Stimulated activated CD8-positive, alpha-beta memory T cell treated with anti-CD3 and anti-CD28 coated beads, Interleukin-7, amount 100 ng/mL, for 48 hours (primary cell): ENCODE data around the gene ASTN2.
A peak's percentile ranks its signal among the peaks of the same experiment; 100 is the strongest.

Experiments
- DNase-seq, 2 donors: peaks; one replicate each; pipeline ENCODE4 v3.0.0-alpha.2; 2020; ENCODE audit warnings: low read depth in 1 of 2; ENCODE audit errors: extremely low read depth in 1 of 2

ASTN2 gene

GRCh38 chr9:116599342-116599884, 815.4 kb downstream of the ASTN2 start:
- no peak for DNase-seq

DNA sequence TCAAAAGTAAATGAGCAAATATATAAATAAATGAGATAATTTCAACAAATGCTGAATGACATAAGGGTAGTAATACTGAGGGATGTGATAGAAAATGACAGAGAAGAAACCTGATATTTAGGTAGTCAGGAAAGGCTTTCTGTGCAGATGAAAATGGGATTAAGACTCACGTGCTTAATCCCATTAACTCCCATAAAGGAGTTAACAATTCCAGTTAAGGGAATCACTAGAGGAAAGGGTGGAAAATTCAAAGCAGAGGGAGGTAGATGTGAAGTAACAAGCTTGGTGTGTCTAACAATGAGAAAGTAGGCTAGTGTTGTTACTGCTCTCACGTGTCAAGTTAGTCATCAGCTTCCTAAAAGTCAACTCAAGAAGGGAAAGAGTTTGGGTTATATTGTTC, 818.2 kb downstream of the ASTN2 start:
- DNase-seq: no peak

GRCh38 chr9:116594547-116594946, 820.3 kb downstream of the ASTN2 start:
- DNase-seq: no peak

- no peak for DNase-seq
Observed at GRCh38 chr9:116592970-116593369, 821.9 kb downstream of the ASTN2 start.

DNA sequence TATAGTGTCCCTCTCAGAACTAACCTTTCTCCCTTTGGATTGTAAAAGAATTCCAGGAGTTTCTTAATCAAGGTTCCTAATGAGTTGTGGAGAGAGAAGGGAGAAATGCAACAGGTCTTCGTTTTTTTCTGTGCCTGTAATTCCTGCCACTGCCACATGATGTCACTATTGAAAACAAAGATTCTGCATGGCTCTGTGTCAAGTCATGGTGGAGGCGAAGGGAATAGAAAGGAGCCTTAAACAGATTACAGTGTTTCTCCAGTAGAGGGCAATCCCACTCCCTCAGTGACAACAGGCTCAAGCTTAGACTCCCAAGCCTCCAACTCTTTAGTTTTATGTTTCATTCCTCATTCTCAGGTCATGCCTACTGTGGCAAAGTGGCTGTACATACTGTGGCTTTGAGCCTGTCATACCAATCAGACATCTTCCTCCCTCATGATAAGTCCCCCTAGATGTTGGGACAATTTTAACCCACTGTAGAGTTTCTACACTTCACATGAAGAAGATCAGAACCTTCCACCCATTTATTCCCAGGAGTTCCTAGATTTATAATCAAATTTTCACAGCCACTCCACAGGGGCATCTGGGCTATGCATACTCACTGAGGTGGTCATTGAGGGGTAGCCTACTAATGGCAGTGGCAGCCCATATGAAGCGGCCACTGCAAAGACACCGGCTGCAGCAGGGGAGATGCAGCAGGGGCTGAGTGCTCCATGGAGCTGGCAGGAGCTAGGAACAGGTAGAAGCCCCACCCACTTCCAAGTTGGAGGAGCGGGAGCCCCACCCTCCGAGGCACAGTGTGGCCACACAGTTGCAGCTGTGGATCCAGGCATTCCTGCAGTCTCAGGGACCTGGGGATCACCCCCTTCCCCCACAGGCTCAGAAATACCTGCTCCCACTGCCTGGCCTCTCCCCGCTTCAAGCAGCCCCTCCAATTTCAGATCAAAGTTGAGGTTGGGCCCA, 825.2 kb downstream of the ASTN2 start:
- peak in 1 of 2 donors; percentile 8 for DNase-seq

DNA sequence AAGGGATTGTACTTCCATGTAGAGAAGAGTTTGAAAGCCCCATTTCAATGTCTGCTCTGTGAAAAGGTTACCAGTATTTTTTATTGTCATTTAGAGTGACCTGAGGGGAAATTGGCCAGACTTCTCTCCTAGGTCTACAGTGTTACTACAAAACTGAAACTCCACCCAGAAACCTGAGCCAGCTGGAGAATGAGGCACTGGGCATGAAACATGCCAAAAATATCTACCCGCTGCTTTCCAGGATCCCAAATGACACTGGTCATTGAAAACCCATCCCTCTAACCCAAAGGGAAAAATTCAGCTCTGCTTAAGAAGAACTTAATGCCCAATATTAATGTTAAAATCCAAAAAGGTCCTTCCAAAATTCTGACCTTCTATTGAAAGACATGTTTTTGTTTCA, 826.9 kb downstream of the ASTN2 start:
- no peak for DNase-seq

DNA sequence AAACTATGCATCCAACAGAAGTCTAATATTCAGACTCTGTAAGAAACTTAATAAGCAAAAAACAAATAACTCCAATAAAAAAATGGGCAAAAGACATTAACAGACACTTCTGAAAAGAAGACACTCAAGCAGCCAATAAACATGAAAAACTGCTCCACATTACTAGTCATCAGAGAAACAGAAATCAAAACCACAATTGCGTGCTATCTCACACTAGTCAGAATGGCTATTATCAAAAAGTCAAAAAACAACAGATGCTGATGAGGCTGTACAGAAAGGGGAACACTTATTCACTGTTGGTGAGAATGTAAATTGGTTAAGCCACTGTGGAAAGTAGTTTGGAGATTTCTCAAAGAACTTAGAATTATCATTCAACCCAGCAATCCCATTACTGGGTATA, 829.0 kb downstream of the ASTN2 start:
- DNase-seq: no peak

GRCh38 chr9:116585204-116585603, 829.7 kb downstream of the ASTN2 start:
- no peak for DNase-seq

DNA sequence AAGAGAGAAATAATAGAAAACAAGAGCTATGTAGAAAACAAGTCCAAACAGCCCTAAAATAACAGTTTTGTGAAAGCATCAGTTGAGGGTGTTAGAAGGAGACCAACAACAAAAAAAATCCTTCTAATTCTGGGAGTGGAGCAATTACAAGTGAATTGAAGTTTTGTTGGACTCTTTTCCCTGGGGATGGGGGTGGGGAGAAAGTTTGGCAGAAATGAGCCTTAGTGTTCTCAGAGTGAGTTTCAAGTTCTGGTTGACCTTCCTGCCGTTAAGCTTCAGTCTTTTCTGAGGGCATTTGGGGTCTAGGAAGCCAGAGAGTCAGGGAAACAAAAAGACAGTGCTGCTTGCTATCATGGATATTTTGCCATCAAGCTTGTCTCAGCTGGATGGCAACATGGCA, 834.0 kb downstream of the ASTN2 start:
- DNase-seq: no peak

DNA sequence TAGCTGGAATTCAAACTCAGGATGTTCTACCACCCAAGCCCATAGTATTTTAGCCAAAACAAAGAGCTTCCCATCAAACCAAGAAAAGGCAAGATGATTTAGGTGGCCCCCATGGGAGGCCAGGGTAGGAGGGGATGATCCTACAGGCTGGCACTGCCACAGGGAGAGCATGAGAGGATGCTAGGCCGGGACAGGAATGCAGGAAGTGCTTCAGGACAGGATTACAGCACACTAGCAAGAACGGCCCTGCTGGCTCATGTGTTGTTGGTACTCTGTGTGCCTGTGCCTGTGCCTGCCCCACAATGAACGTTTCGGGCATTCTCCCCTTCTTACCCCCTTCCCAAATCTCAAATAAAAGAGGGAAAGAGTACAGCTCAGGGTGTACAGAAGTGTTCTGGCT, 838.5 kb downstream of the ASTN2 start:
- no peak for DNase-seq

DNA sequence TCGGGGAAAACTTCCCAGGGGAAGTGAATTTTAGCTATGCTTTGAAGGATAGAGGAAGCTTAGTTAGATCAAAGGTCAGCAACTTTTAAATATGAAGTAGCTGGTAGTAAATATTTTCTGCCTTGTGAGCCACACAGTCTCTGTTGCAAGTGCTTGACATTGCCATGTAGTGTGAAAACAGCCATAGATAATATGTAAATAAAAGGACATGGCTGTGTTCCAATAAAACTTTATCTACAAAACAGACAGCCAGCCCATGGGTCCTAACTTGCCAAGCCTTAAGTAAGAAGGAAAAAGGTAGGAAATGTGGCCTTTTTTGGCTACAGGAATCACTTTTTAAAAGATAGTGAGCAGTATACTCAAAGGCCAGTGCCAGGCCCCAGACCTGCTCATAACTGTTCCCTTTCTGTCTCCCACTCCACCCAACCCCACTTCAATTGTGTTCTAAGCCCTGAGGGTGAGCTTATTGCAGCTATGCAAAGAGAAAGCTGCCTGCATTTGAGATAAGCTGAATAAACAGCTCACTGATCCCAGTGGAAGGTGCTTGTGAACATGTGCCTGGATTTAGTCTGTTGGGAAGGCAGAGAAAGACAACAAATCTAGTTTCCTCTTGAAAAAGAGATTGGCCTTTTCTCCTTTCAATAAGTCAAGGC, 840.7 kb downstream of the ASTN2 start:
- no peak for DNase-seq

DNA sequence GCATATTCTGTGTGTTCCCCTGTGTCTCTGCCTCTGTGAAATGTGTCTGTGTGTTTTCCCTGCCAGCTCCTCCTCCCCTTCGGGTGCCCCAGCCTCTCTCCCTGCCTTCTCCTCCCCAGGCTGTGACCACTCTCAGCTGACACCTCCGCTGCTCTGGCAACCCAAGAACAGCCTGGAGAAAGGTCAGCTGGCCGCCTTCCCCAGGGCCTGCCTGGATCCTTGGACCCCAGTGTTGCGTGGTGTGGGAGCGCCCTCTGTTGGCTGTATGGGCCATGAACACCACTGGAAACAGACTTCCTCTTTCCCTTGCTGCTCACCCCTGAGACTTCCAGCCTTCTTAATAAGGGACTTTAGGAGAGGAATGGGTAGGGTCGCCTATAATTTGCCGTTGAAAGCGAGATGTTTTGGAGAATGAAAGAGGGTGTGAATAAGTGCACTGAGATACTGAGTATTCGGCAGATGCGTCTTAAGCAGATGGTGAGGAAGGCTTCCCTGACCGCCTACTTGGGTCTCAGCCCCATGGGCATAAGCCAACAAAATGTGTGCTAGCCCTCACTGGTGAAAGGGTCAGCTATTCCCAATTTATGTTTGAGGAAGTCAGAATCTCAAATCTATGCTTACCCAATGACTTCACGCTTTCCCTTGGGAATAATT, 842.6 kb downstream of the ASTN2 start:
- peak in 1 of 2 donors; percentile 23 for DNase-seq

GRCh38 chr9:116569111-116569510, 845.7 kb downstream of the ASTN2 start:
- no peak for DNase-seq

GRCh38 chr9:116566677-116567488, 848.0 kb downstream of the ASTN2 start:
- no peak for DNase-seq

DNA sequence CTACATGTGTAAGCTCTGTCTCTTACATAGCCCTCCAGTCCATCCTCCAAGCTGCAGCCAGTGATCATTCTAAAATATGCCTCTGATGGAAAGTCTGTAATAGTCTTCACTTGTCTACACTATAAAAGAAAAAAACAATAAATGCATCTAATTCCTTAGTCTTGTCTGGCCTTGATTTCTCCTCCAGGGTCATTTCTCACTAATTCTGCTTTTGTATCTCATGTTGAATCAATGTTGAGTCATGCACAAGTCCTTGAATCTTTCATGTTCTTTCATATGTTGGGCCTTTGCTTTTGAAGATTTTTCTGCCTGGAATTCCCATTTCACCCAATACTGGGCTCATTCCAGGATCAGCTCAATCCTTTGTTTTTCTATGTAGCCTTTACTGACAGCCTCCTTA, 848.9 kb downstream of the ASTN2 start:
- no peak for DNase-seq

DNA sequence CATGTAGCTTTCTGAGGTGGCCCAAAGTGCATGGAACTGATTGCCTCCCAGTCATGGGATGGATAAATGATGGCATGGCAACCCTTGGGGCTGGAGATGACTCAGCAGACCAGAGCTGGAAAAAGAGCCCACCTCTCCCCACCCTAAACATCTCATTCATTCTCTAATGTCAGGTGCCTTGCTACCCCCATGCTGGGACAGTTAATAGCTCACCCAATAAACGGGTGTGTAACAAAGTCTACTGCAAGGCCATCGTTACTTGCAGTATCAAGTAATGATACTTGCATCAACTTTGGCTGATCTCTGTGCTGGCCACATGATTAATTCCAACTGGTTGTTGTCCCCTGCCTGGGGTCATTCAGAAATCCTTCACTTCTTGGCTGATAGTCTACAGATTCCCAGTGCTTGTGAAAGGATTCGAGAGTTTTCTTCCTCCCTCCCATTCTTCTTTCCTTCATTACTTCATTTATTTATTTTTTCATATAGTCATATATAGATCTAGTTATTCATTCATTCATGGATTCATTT, 850.5 kb downstream of the ASTN2 start:
- no peak for DNase-seq

DNA sequence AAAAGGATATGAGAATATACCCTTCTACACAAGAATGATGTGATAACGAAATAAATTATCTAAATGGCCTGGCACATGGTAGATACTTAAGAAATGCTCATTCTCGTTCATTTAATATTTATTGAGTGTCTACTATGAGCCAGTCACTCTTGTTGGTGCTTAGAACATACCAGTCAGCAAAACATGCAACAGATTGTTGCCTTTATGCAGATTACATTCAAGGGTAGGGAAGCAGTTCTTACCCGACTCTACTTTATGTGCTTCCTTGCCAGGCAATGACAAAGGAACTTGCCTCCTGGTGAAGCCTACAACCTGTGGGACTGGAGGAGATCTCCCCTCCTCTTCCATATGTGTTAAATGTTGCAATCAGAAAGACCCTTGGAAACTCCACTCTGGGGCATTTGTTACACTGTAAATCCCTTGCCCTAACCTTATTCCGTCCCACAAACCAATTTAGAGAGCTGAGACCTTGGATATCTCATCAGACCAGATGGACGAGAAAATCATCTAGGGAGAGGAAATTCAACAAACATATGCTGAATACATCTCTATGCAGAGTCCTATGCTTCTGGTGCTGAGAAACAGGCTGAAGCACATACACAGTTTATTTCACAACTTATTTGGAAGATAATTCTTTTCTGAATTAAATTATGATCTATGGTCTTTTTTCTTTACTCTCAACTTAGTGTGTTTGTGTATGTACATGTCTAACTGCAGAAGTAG, 855.9 kb downstream of the ASTN2 start:
- DNase-seq: no peak

DNA sequence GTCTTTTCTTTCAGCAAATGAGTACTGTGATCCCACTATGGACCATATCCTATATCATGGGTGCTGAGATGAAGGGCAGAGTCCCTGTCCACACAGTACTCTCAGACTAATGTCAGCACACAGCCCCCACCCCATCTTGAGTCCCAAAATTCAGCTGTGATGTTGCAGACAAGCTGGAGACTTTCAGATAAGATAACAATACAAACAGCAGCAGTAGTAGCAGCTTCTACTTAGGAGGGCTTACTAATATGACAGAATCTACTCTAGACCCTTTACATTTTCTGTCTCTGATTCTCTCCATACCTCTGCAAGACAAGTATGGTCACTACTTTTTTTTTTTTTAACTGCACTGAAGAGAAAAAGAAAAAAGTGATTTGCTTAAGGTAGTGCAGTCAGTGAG, 856.8 kb downstream of the ASTN2 start:
- no peak for DNase-seq

GRCh38 chr9:116555556-116556155, 859.2 kb downstream of the ASTN2 start:
- no peak for DNase-seq
